Measurements from ENCODE around the gene EFCC1.
"Not testable (repeated sequence)": the region's sequence is repeated elsewhere in the genome, so short reads cannot be mapped to it uniquely, and the experiment has no call there.

The EFCC1 gene

DNA sequence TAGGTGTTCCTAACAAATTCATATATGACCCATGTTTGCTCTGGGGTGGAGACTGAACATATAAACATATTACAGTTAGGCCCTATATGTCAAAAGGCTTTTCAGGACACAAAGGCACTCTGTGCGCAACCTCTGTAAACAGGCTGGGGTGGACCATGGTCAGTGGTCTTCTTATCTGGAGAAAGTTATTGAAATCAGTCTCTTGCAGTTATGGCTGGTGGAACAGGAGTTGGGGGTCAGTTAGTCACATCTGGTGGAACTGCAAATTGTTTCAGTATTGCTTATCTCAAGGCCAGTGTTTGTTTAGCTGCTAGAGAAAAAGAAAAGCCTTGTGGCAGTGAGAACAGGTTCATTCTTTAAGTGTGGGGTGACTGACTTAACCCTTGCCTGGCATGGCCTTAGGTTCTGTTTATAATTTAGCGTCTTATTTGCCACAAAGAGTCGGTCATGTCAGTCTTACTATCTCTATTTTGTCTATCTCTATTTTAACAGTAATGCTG is 53.6 kb downstream of the EFCC1 start:
- no peak for DNase-seq (ENCODE audit: low read depth, low spot score)

DNA sequence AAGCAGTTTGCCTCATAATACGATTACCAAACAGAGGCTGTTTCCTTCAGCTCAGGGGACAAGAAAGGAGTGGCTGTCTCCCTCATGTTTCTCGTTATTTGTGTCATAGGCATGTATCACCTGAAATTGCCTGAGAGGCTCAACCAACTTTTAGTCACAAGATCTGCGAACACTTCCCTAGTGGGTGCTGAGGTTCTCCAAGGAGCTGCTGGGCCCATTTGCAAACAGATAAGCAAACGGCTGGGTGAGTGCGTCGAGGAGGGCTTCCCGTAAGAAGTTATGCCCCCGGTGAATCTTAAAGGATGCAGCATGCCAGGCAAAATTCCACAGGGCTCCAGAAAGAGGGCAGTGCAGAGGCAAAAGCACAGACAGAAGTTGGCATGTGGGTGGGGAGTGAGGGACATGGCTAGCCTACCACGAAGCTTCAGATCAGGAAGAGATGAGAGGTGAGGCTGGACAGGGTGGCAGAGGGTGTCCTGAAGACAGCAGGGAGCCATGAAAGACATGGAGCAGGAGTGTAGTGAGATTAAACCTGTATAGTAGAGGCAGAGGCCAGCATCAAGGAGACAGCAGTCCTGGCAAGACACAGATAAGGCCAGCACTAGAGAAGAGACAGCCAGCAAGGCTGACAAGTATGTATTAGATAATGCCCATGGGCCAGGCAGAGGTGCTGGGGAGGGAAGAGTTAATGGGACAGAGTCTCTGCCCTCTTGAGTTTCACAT is 55.5 kb downstream of the EFCC1 start:
- DNase-seq (ENCODE audit: low read depth, low spot score), result no peak

DNA sequence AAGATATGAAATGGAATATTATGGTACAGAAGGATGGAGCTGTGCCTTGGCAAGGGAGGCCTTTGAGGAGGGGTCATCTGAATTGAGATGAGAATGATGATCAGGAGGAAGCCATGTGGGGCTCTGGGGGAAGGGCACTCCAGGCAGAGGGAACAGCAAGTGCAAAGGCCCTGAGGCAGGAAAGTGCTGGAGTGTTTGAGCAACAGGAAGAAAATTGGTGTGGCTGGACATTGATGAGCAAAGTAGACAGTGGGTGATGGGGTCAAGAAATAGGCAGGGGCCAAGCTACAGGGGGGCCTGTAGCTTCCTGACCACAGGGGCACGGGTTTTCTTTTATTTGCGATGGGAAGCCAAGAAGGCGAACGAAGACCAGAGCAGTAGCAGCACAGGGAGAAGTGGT is 56.1 kb downstream of the EFCC1 start:
- no peak for DNase-seq (ENCODE audit: low read depth, low spot score)

DNA sequence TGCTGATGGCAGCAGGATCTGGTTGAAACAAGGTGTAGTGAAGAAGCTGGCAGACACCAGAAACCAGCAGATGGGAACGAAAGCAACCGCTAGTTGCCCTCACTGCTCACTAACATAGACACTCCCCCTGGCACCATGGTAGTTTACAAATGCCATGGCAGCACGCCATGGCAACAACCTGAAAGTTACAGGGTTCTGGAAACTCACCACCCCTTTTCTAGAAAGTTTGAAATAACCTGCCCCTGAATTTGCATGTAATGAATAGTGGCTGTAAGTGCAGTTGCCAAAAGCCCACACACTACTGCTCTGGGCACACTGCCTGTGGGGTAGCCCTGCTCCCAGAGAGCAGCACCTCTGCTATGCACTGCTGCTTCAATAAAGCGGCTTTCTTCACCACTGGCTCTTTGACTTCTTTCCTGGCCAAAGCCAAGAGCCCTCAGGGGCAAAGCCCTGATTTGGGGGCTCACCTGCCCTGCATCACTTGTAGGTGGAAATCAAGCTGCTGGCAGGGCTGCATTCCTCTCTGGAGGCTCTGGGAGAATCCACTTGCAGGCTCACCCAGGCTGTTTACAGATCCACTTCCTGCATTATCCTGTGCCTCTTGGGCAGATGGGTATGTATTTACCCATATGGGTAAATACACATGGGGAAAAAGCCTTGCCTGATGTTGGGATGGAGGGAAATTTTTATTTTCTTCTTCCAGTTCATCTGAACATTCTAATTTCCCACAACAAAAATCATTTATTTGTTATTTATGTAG is 57.5 kb downstream of the EFCC1 start:
- DNase-seq (ENCODE audit: low read depth, low spot score), result no peak

DNA sequence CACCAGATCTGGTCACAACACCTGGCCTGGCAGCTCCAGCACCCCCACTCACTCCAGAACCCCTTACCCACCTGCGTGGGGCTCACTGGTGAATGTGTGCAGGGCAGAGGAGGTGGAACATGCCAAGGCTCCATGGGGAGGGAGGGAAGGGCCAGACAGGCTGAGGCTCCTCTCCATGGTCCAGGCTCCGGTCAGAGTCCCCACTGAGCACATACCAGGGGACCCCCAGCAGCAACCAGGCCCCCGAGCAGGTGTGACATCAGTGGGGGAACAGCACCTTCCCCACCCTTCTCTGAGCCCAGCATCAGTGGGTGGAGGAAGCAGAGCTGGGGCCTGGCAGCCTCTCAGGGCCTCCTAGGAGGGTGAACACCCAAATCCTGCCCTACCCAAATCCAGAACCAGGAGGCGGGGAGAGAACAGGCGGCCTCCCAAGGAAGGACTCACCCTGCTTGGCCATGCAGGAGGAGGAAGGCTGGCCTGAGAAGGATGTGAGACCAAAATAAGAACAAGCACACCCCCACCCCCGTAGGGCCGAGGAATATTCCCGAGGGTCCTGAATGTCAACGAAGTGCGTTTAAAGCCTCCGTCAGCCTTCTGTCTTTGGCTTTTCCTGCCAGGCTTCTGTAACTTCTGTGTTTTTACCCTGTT is 58.3 kb downstream of the EFCC1 start:
- no peak for DNase-seq (ENCODE audit: low read depth, low spot score)

DNA sequence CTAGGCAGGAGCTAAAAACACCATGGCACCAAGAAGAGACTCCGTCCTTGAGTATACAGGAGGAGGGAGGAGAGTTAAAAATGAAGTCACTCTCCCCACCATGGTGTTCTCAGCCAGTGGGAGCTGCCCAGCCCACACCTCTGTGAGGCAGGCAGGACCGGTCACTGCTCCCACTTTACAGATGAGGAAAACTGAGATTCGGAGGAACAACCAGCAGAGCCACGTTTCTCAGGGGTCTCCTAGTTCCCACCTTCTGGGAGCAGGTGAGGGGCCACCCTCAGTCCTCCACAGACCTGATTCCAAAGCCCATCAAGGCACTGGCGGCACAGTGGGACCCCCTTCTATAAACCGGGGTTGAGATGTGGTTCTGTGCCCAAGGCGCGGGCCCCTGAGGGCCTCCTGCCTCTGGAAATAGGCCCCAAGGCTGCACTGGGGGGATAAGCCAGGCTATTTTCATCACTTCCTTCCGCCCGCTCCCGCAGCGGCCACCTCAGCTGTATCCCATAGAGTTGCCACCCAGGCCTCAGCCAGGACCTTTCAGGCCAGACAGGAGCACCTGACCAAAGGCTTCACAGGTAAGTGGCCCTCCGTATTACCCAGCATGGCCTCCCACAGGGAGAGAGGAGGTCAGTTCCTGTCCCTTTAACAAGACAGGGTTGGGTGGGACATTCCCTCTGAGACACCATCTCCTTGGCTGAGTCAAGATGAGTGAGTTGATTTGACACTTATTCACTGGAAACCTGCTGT is 59.3 kb downstream of the EFCC1 start, which contains the start of gene GP9:
Gene GP9 (plus strand): TSS at position 504 of the 747 bp plus-strand sequence. CDS start 961 bp downstream, outside the sequence.
- DNase-seq (ENCODE audit: low read depth, low spot score), result no peak

DNA sequence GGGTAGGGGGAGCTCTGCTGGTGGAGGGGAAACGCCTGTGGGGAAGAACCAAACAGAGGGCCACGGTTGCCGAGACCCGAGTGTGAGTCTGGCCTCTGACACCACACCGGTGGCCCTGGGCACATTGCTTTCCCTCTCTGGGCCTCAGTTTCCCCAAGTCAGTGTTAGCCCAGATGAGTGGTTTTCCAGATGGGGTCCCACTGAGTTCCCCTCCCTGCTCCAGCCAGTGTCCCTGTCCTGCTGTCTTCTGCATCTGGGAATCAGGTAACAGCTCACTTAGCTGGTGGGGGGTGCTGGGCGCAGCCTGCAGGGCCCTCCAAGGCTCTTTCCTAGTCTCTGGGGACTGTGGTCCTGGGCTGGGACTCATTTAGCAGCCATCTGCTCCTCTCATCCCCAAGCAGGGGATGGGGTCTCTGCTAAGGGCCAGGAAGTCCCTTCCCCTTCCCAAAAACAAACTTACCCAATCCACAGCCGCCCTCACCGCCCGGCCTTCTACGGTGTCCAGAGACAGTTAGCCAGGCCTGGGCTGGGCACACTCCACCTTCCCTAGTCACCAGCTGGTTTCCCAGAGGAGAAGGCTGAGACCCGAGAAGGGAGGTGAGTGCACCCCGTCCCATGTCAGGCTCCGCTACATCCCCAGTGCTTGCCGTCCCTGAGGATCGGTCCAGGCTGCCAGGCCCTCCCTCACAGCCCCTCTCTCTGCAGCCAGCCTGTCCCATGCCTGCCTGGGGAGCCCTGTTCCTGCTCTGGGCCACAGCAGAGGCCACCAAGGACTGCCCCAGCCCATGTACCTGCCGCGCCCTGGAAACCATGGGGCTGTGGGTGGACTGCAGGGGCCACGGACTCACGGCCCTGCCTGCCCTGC is 60.2 kb downstream of the EFCC1 start:
- no peak for DNase-seq (ENCODE audit: low read depth, low spot score)

DNA sequence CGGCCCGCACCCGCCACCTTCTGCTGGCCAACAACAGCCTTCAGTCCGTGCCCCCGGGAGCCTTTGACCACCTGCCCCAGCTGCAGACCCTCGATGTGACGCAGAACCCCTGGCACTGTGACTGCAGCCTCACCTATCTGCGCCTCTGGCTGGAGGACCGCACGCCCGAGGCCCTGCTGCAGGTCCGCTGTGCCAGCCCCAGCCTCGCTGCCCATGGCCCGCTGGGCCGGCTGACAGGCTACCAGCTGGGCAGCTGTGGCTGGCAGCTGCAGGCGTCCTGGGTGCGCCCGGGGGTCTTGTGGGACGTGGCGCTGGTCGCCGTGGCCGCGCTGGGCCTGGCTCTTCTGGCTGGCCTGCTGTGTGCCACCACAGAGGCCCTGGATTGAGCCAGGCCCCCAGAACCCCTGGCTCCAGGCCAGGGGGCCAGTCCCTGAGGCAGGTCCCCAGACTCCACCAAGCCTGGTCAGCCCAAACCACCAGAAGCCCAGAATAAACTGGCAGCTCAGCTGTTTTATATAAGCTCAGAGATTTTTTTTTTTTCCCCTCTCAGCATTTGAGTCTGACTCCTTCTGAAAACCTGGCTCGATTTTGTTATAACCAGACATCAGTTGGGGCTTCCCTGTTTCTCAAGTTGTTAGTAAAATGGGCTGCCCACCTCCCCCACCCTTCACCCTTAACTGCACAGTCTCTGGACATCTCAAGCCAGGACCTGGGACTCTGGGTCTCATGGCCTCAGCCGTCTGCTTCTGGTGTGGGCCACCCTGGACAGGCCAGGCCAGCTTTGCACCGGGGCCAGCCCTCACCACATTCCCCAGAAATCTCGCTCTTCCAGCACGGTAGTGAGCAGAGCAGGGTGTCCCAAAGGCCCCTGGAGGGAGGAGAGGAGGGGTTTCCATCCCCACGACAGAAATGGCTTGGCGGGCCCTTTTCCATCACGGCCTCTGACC is 61.1 kb downstream of the EFCC1 start:
- DNase-seq (ENCODE audit: low read depth, low spot score), result no peak

DNA sequence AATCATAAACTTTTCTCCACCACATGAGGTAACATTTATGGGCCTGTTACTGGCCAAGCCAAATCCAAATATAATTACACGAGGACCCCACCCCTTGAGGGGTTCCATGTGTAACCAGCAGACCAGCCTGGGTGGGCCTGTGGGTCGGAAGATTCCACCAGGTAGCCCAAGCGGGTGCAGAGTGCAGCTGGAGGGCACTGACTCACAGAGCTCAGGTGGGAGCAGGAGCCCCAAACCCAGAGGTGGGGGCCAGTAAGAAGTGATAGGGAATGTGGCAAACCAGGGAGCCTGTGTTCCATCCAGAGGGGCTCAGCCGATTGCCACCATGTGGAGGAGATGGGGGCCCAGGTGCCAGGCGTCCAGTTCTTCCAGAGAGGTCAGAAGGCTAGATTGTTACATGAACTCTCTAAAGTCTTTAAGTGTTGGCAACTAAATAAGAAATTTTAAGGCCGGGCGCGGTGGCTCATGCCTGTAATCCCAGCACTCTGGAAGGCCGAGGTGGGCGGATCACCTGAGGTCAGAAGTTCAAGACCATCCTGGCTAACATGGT is 62.1 kb downstream of the EFCC1 start:
- no peak for DNase-seq (ENCODE audit: low read depth, low spot score)

DNA sequence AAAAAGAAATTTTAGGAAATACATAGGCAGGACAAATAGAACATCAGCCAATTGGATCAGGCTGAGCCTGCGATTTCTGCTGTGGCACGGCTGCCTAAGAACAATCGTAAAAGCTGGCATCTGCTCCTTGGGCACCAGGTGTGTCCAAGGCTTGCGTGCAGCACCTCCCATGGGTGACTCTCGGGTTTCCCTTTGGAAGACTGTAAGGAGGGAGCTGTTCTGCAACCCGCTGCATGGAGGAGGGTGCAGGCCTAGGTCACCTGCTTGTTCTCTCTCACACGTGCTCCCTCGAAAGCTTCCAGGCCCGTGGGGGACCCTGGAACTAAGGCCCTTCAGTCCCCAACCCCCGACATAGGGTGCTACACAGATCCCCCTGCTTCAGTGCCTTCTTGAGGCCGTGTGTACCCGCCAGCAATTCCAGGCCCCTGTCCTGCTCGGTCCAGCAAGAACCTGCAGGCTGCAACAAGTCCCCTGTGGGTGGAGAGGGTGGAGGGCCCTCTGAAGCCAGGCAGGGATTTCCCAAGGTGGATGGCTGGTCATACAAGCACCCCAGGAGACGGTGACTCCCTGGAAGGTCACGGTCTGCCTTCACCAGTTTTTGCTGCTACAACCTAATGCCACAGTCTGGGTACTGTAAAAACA is 62.9 kb downstream of the EFCC1 start:
- no peak for DNase-seq (ENCODE audit: low read depth, low spot score)

DNA sequence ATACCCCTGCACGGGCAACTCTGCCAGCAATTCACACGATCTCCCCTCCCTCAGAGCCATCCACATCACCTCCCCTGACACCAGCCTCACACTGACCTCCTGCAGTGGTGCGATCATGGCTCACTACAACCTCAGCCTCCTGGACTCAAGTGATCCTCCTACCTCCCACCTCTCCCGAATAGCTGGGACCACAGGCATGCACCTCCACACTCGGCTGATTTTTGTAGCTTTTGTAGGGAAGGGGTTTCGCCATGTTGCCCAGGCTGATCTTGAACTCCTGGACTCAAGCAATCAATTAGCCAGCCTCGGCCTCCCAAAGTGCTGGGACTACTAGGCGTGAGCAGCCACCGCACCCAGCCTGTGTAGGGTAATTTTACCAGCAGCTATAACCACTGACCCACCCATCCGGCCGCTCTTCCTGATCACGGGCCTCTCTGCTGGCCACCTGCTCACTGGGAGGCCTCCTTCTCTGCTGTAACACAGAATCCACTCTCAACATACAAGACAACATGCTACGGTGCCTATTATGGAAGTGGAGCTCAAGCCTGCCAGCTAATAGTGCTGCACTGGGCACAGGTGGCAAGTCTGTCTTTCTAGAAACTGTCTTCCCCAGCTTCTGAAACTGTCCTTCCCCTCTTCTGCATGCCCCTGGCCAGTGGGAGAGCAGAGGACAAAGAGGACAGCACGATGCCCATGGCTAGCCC is 64.1 kb downstream of the EFCC1 start:
- no peak for DNase-seq (ENCODE audit: low read depth, low spot score)

DNA sequence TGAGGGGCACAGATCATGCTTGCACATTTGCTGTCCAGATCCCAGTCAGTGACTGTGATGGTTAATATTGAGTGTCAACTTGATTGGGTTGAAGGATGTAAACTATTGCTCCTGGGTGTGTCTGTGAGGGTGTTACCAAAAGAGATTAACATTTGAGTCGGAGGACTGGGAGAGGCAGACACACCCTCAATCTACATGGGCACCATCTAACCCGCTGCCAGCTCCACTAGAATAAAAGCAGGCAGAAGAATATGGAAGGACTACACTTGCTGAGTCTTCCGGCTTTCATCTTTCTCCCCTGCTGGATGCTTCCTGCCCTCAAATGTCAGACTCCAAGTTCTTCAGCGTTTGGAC is 64.6 kb downstream of the EFCC1 start:
- DNase-seq (ENCODE audit: low read depth, low spot score), result no peak

DNA sequence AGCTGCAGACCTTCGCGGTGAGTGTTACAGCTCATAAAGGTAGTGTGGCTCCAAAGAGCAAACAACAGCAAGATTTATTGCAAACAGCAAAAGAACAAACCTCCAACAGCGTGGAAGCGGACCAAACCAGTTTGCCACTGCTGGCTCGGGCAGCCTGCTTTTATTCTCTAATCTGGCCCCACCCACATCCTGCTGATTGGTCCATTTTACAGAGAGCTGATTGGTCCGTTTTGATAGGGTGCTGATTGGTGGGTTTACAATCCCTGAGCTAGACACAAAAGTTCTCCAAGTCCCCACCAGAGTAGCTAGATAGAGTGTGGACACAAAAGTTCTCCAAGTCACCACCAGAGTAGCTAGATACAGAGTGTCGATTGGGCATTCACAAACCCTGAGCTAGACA is 66.6 kb downstream of the EFCC1 start:
- DNase-seq (ENCODE audit: low read depth, low spot score), result not testable (repeated sequence)

DNA sequence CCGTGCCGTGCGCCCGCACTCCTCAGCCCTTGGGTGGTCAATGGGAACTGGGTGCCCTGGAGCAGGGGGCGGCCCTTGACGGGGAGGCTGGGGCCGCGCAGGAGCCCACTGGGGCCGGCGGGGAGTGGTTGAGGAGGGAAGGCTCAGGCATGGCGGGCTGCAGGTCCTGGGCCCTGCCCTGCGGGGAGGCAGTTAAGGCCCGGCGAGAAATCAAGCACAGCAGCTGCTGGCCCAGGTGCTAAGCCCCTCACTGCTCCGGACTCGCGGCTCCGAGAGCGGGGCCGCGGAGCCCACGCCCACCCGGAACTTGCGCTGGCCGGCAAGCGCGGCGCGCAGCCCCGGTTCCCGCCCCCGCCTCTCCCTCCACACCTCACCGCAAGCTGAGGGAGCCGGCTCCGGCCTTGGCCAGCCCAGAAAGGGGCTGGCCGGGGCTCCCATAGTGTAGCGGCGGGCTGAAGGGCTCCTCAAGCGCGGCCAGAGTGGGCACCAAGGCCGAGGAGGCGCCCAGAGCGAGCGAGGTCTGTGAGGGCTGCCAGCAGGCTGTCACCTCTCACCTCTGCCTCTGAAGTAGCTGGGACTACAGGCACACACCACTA is 67.3 kb downstream of the EFCC1 start:
- DNase-seq (ENCODE audit: low read depth, low spot score), result no peak

DNA sequence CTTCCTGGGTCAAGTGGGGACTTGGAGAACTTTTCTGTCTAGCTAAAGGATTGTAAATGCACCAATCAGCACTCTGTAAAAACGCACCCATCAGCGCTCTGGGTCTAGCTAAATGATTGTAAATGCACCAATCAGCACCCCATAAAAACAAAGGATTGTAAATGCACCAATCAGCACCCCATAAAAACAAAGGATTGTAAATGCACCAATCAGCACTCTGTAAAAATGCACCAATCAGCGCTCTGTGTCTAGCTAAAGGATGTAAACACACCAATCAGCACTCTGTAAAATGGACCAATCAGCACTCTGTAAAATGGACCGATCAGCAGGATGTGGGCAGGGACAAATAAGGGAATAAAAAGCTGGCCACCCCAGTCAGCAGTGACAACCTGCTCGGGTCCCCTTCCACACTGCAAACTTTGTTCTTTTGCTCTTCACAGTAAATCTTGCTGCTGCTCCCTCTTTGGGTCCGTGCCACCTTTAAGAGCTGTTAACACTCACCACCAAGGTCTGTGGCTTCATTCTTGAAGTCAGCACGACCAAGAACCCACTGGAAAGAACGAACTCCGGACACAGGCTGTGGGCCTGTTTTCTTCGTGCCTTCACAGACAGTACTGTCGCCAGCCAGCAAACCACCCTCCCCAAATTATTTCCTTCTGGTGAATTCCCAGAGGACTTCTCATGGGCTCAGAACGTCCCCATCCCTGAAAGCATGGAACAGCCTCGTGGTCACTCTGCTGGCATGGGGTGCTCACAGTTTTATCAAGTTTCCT is 68.4 kb downstream of the EFCC1 start:
- not testable (repeated sequence) for DNase-seq (ENCODE audit: low read depth, low spot score)

DNA sequence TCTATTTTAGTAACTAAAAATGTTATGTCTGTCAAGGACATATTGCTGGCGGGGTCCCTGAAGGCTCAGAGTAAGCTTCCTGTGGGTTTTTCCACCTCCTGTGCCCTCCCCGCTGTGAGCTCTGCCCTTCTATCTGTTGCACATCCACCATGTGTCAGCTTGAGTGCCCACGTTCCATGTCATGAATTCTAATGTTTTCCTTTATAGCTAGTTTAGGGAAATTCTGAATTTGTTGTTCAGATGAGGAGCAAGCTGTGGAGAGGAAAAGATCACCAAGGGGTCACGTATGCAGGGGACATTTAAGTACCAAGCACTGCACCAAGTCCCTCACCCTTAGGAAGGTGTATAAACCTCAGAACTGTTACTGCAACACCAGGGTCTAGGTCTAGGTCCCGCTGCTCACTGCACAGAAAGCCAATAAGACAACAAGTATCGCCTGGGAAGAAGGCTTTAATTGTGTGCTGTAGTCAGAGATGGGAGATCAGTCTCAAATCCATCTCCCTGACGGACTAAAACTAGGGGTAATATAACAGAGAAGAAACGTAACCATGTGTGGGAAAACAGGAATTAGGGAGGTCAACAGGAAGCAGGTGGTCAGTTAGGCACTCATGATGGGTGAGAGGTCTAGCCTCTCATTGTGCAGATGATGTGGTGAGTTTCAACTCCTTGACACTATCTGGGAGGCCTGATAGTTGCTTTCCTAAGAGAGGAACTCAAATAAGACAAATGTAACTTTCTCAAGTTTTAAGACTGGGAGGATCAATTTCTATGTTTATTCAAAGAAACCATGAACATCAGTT is 69.2 kb downstream of the EFCC1 start:
- DNase-seq (ENCODE audit: low read depth, low spot score), result no peak
